Activated CD8-positive, alpha-beta memory T cell treated with anti-CD3 and anti-CD28 coated beads for 36 hours (primary cell): Measurements from ENCODE around the gene SRGAP1. TPM values are rescaled to one million over a fixed set of nuclear protein-coding genes. Genes with fewer than 3 reads are reported as not detected.
"Not testable (repeated sequence)": the region's sequence is repeated elsewhere in the genome, so short reads cannot be mapped to it uniquely, and the experiment has no call there.

Experiments
- CTCF ChIA-PET: fragments of 350-600 bp; sonication (Branson Sonifier 250); formaldehyde crosslinking; loops from one replicate; lab custom pipeline; 2021; ENCODE audit warnings: antibody characterized with exemption; lab: Charles Lee
- POLR2A ChIA-PET: fragments of 350-600 bp; sonication (Branson Sonifier 250); formaldehyde crosslinking; loops from one replicate; lab custom pipeline; 2021; ENCODE audit warnings: antibody characterized with exemption; lab: Charles Lee
- total RNA-seq, 2 experiments: library from RNA; stranded (reverse); gene quantifications; one replicate each; pipeline ENCODE4 v1.2.3, GENCODE V29; 2021

The SRGAP1 gene
- total RNA-seq, 2 experiments from 2014 or later, result 0.46 to 0.69 TPM

- CTCF ChIA-PET, result no interaction called here
- POLR2A ChIA-PET, result no interaction called here
Measured at GRCh38 chr12:64057706-64058105, 213.2 kb downstream of the SRGAP1 start.

- CTCF ChIA-PET, result no interaction called here
- POLR2A ChIA-PET, result interaction anchor here (0.6 kb wide), 1 partner anchor 55 kb away, joined by 3 read pairs; no protein-coding TSS in a partner anchor
Measured at GRCh38 chr12:64058541-64059265, 214.2 kb downstream of the SRGAP1 start.

GRCh38 chr12:64059685-64060084 lies 215.2 kb downstream of the SRGAP1 start:
- POLR2A ChIA-PET, result no interaction called here
- CTCF ChIA-PET, result interaction anchor here (0.7 kb wide), 1 partner anchor 184 kb away, joined by 3 read pairs; no protein-coding TSS in a partner anchor

- ChIA-PET POLR2A (no interaction called here), CTCF (no interaction called here)
Measured at GRCh38 chr12:64061868-64062375, 217.4 kb downstream of the SRGAP1 start.

- POLR2A ChIA-PET, result no interaction called here
- CTCF ChIA-PET, result no interaction called here
Measured at GRCh38 chr12:64063121-64063520, 218.6 kb downstream of the SRGAP1 start.

- CTCF ChIA-PET, result no interaction called here
Measured at GRCh38 chr12:64064240-64064639, 219.7 kb downstream of the SRGAP1 start.

GRCh38 chr12:64064706-64065105 lies 220.2 kb downstream of the SRGAP1 start:
- POLR2A ChIA-PET, result no interaction called here

More at GRCh38 chr12:64064240-64064639, 219.7 kb downstream of the SRGAP1 start:
- POLR2A ChIA-PET, result no interaction called here

GRCh38 chr12:64065881-64066451 lies 221.5 kb downstream of the SRGAP1 start:
- ChIA-PET POLR2A (no interaction called here), CTCF (no interaction called here)

More at GRCh38 chr12:64064706-64065105, 220.2 kb downstream of the SRGAP1 start:
- CTCF ChIA-PET, result no interaction called here

GRCh38 chr12:64066776-64067175 lies 222.3 kb downstream of the SRGAP1 start:
- ChIA-PET CTCF (interaction anchor here (0.6 kb wide), 1 partner anchor 172 kb away, joined by 3 read pairs; no protein-coding TSS in a partner anchor), POLR2A (no interaction called here)

- POLR2A ChIA-PET, result no interaction called here
Measured at GRCh38 chr12:64070454-64070853, 226.0 kb downstream of the SRGAP1 start.

GRCh38 chr12:64072916-64073575 lies 228.5 kb downstream of the SRGAP1 start:
- CTCF ChIA-PET, result no interaction called here

More at GRCh38 chr12:64070454-64070853, 226.0 kb downstream of the SRGAP1 start:
- CTCF ChIA-PET, result no interaction called here

GRCh38 chr12:64076565-64076964 lies 232.1 kb downstream of the SRGAP1 start:
- CTCF ChIA-PET, POLR2A ChIA-PET: not testable (repeated sequence)

More at GRCh38 chr12:64072916-64073575, 228.5 kb downstream of the SRGAP1 start:
- POLR2A ChIA-PET, result no interaction called here

GRCh38 chr12:64077922-64078321 lies 233.4 kb downstream of the SRGAP1 start:
- POLR2A ChIA-PET, result no interaction called here

GRCh38 chr12:64080319-64081007 lies 236.0 kb downstream of the SRGAP1 start:
- POLR2A ChIA-PET, result no interaction called here
- CTCF ChIA-PET, result no interaction called here

More at GRCh38 chr12:64077922-64078321, 233.4 kb downstream of the SRGAP1 start:
- CTCF ChIA-PET, result no interaction called here

- POLR2A ChIA-PET, result no interaction called here
- CTCF ChIA-PET, result no interaction called here
Measured at GRCh38 chr12:64081008-64081404, 236.5 kb downstream of the SRGAP1 start.

- CTCF ChIA-PET, result no interaction called here
- POLR2A ChIA-PET, result no interaction called here
Measured at GRCh38 chr12:64082116-64082515, 237.6 kb downstream of the SRGAP1 start.

- POLR2A ChIA-PET, result no interaction called here
- CTCF ChIA-PET, result interaction anchor here (0.5 kb wide), 1 partner anchor 103 kb away, joined by 3 read pairs; no protein-coding TSS in a partner anchor
Measured at GRCh38 chr12:64082866-64083268, 238.4 kb downstream of the SRGAP1 start.

- CTCF ChIA-PET, result interaction anchor here (0.5 kb wide), 1 partner anchor 102 kb away, joined by 3 read pairs; no protein-coding TSS in a partner anchor
Measured at GRCh38 chr12:64083285-64084210, 239.0 kb downstream of the SRGAP1 start.

More at GRCh38 chr12:64083285-64084210, 239.0 kb downstream of the SRGAP1 start:
- POLR2A ChIA-PET, result no interaction called here
